ENCODE results near the gene KANTR.
A peak's percentile ranks its signal among the peaks of the same experiment; 100 is the strongest.

Gene KANTR

DNA sequence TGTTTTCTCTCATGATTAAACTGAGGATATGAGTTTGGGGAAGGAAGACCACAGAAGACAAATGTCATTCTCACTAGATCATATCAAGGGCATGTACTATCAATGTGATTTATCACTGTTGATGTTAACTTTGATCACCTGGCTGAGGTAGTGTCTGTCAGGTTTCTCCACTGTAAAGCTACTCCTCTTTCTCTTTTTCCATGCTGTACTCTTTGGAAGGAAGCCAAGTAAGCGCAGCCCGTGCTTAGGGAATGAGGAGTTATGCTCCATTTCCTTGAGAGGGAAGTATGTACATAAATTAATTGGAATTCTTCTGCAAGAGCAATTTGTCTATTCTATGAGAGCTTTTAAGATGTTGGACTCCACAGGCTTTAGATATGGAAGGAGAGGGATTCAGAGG, 4.0 kb upstream of the KANTR start:
- no peak for TF ChIP-seq POLR2AphosphoS5 (IDR thresholded peaks at IDR 0.05; ENCODE audit: low read depth, low read length)
- no peak for TF ChIP-seq SIN3A (IDR thresholded peaks at IDR 0.05; ENCODE audit: borderline replicate concordance, insufficient read depth, low read length)
- no peak for TF ChIP-seq FOXP2 (optimal IDR thresholded peaks at IDR 0.05; ENCODE audit: borderline replicate concordance, extremely low read depth, extremely low read length, insufficient read depth)
- TF ChIP-seq TAF1 (IDR thresholded peaks at IDR 0.05; ENCODE audit: borderline replicate concordance, insufficient read depth, low read length), result no peak
- TF ChIP-seq, protein P1, sequence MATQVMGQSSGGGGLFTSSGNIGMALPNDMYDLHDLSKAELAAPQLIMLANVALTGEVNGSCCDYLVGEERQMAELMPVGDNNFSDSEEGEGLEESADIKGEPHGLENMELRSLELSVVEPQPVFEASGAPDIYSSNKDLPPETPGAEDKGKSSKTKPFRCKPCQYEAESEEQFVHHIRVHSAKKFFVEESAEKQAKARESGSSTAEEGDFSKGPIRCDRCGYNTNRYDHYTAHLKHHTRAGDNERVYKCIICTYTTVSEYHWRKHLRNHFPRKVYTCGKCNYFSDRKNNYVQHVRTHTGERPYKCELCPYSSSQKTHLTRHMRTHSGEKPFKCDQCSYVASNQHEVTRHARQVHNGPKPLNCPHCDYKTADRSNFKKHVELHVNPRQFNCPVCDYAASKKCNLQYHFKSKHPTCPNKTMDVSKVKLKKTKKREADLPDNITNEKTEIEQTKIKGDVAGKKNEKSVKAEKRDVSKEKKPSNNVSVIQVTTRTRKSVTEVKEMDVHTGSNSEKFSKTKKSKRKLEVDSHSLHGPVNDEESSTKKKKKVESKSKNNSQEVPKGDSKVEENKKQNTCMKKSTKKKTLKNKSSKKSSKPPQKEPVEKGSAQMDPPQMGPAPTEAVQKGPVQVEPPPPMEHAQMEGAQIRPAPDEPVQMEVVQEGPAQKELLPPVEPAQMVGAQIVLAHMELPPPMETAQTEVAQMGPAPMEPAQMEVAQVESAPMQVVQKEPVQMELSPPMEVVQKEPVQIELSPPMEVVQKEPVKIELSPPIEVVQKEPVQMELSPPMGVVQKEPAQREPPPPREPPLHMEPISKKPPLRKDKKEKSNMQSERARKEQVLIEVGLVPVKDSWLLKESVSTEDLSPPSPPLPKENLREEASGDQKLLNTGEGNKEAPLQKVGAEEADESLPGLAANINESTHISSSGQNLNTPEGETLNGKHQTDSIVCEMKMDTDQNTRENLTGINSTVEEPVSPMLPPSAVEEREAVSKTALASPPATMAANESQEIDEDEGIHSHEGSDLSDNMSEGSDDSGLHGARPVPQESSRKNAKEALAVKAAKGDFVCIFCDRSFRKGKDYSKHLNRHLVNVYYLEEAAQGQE (IDR thresholded peaks at IDR 0.05; ENCODE audit: insufficient read depth in 1 of 2, low read depth in 2 of 2, low read length in 2 of 2), result no peak

DNA sequence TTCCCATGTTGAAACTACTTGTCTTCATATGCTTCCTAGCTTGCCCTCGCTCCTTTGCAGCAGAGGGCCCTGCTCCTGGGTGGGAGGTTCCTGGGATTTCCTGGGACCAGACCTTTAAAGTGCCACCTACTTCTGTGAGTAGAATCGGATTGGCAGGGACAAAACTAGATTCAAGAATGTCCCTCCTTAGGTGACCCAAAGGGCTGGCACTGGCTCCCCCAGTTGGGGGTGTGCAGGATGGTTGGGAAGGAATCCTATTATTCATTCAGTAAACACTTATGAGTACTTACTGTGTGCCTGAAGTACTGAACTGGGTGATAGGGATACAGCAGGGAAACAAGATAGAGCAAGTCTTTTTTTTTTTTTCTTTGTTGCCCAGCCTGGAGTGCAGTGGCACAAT, 2.6 kb upstream of the KANTR start:
- TF ChIP-seq POLR2AphosphoS5 (IDR thresholded peaks at IDR 0.05; ENCODE audit: low read depth, low read length) (no peak), SIN3A (IDR thresholded peaks at IDR 0.05; ENCODE audit: borderline replicate concordance, insufficient read depth, low read length) (no peak), FOXP2 (optimal IDR thresholded peaks at IDR 0.05; ENCODE audit: borderline replicate concordance, extremely low read depth, extremely low read length, insufficient read depth) (no peak), TAF1 (IDR thresholded peaks at IDR 0.05; ENCODE audit: borderline replicate concordance, insufficient read depth, low read length) (no peak)
- TF ChIP-seq, protein P1 (IDR thresholded peaks at IDR 0.05; ENCODE audit: insufficient read depth in 1 of 2, low read depth in 2 of 2, low read length in 2 of 2), result no peak

DNA sequence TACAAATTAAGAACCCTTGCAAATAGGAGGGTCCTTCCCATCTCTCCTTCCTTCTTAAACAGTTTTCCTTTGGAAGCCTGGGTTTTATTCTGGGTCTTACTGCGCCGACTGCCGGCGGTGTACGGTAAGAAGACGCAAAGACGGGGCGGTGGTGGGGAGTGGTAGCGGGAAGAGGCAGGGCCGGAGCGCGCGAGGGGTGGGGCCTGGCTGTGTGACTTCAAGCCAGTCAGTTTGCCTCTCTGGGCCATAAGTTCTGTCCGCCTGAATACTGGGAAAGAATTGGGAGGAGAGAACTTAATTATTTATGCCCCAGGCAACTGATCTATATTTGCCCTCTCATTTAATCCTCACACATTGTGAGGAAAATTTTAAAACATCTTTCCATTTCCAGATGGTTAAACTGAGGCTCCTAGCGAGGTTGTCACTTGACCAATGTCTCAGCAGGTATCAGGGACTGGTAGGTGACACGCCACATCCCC, 726 bp upstream of the KANTR start:
- TF ChIP-seq POLR2AphosphoS5 (IDR thresholded peaks at IDR 0.05; ENCODE audit: low read depth, low read length), result no peak
- no peak for TF ChIP-seq SIN3A (IDR thresholded peaks at IDR 0.05; ENCODE audit: borderline replicate concordance, insufficient read depth, low read length)
- TF ChIP-seq FOXP2 (optimal IDR thresholded peaks at IDR 0.05; ENCODE audit: borderline replicate concordance, extremely low read depth, extremely low read length, insufficient read depth), result peak; percentile 32
- TF ChIP-seq TAF1 (IDR thresholded peaks at IDR 0.05; ENCODE audit: borderline replicate concordance, insufficient read depth, low read length), result no peak

DNA sequence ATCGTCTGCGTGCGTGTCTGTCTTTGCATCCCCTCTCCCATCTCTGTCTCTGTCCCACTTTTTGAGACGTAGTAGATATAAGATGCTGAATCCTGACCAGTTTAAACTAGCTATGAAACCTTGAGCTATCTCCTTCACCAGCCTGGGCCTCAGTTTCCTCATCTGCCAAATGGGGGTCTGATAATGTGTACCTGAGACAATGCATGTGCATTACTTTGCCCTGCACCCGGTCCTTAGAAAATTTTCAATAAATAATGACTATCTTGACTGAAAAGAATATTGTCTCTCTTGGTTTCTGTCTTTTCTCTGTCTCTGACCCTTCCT, 602 bp downstream of the KANTR start:
- TF ChIP-seq TAF1 (IDR thresholded peaks at IDR 0.05; ENCODE audit: borderline replicate concordance, insufficient read depth, low read length), result no peak
- TF ChIP-seq, protein P1 (IDR thresholded peaks at IDR 0.05; ENCODE audit: insufficient read depth in 1 of 2, low read depth in 2 of 2, low read length in 2 of 2), result no peak
- TF ChIP-seq FOXP2 (optimal IDR thresholded peaks at IDR 0.05; ENCODE audit: borderline replicate concordance, extremely low read depth, extremely low read length, insufficient read depth), result no peak
- TF ChIP-seq POLR2AphosphoS5 (IDR thresholded peaks at IDR 0.05; ENCODE audit: low read depth, low read length), result no peak
- TF ChIP-seq SIN3A (IDR thresholded peaks at IDR 0.05; ENCODE audit: borderline replicate concordance, insufficient read depth, low read length), result no peak

DNA sequence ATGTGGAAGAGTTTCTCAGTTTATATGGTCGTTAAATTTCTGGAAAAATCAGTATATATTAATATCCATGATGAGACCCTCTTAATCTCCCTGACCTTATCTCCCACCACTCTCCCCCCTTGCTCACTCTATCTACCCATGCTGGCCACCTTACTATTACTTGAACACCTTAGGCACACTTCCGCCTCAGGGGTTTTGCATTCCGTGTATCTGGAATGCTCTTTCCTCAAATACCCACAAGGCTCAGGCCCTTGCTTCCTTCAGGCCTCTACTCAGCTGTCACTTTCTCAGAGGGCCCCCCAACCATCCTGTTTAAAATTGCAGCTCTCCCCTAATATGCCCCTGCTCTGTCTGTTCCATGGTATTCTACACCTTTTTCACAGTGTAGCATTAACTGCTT, 1.9 kb downstream of the KANTR start:
- TF ChIP-seq SIN3A (IDR thresholded peaks at IDR 0.05; ENCODE audit: borderline replicate concordance, insufficient read depth, low read length) (no peak), FOXP2 (optimal IDR thresholded peaks at IDR 0.05; ENCODE audit: borderline replicate concordance, extremely low read depth, extremely low read length, insufficient read depth) (no peak), POLR2AphosphoS5 (IDR thresholded peaks at IDR 0.05; ENCODE audit: low read depth, low read length) (no peak), TAF1 (IDR thresholded peaks at IDR 0.05; ENCODE audit: borderline replicate concordance, insufficient read depth, low read length) (no peak)
- TF ChIP-seq, protein P1 (IDR thresholded peaks at IDR 0.05; ENCODE audit: insufficient read depth in 1 of 2, low read depth in 2 of 2, low read length in 2 of 2), result no peak

Data from PFSK-1 (cell line).